ENCODE measurements around the gene JAZF1. TPM values are rescaled to one million over a fixed set of nuclear protein-coding genes. Genes with fewer than 3 reads are reported as not detected.

Gene JAZF1
- total and polyA plus RNA-seq, 2 donors, result 30.7 to 31.9 TPM

DNA sequence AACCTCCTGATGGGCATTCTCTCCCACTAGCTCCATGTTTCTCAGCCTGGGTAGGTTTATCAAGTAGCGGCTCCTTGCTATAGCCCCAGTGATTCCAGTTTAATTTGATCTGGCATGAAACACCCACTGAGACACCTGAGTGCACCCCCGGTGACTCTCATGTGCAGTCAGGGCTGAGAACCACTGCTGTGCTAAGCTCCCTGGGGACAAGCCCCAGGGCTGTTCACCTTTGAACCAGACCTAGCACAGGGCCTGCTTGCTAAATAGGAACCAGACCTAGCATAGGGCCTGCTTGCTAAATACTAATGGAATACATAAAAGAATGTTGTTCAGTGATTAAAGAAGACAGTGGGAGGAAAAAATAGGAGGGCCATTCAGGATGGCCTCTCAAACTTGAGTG, 167.6 kb downstream of the JAZF1 start:
- no peaks in the 10 kb centered on the region for H3K36me3 ChIP-seq (ENCODE audit: insufficient read depth)
- H3K27ac ChIP-seq (ENCODE audit: low read depth), result no peak overlapping the region
- WGBS, result 93% methylated on average over 2 of the region's 2 CpGs
- no peak overlapping the region for H3K4me3 ChIP-seq (ENCODE audit: low read depth, low read length)
- no peak for DNase-seq (ENCODE audit: extremely low spot score)
- no peaks in the 10 kb centered on the region for H3K4me1 ChIP-seq (ENCODE audit: insufficient read depth)

DNA sequence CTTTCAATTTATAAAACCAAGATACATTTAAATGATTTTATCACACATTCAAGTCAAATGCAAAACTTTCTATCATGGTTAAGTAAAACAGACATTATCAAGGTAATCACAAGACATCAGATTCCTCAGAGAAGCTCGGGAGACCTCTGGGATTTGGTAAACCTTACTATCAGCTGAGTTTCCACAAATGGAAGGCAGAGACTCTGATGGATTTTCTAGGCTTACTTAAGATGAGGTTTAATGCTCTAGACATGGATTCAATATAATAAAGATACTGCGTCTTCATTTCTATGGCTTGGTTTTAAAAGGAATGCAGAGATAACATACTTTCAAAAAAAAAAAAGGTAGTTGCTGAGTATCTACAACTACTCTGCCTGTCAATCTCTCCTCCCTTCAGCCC, 171.7 kb downstream of the JAZF1 start:
- H3K4me3 ChIP-seq (ENCODE audit: low read depth, low read length), result no peak overlapping the region
- H3K27ac ChIP-seq (ENCODE audit: low read depth), result no peak overlapping the region
- H3K36me3 ChIP-seq (ENCODE audit: insufficient read depth), result no peaks in the 10 kb centered on the region
- WGBS, result 47% methylated on average over 2 of the region's 2 CpGs
- no peak for DNase-seq (ENCODE audit: extremely low spot score)
- H3K4me1 ChIP-seq (ENCODE audit: insufficient read depth), result no peaks in the 10 kb centered on the region

DNA sequence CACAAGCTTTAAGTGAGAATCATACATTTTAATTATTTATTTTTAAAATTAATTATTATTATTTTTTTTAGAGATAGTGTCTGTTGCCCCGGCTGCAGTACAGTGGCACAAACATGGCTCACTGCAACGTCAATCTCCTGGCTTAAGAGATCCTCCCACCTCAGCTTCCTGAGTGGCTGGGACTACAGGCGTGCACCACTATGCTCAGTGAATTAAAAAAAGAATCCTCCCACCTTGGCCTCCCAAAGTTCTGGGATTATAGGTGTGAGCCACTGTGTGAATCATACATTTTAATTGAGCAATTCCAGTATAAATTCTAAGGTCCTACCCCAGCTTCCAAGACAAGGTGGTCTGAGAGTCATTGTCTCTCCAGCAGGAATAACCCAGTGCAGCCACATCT, 172.4 kb downstream of the JAZF1 start:
- WGBS, result 80% methylated on average over 3 of the region's 3 CpGs
- no peak for DNase-seq (ENCODE audit: extremely low spot score)

DNA sequence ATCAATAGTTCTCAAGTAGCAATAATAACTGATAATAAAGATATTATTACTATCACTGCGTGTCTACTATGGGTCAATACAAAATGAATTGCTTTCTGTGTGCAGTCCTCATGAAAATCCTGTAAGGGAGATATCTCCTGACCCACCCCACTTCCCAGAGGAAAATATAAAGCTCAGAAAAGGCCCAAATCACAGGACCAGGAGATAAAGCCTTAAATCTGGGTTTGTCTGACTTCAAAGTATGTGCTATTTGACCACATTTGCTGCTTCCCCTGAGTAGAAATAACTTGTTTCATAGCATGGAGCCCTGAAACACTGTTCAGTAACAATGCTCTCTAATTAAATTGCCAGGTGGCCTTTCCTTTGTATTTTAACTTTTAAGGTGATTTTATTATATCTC, 174.1 kb downstream of the JAZF1 start:
- no peak for DNase-seq (ENCODE audit: extremely low spot score)
- Histone ChIP-seq H3K36me3 (ENCODE audit: insufficient read depth) (no peaks in the 10 kb centered on the region), H3K4me1 (ENCODE audit: insufficient read depth) (no peaks in the 10 kb centered on the region), H3K27ac (ENCODE audit: low read depth) (no peak overlapping the region), H3K4me3 (ENCODE audit: low read depth, low read length) (no peak overlapping the region)
- 99% methylated on average over 1 of the region's 1 CpG for WGBS

More for the DNA sequence above, 172.4 kb downstream of the JAZF1 start:
- Histone ChIP-seq H3K4me1 (ENCODE audit: insufficient read depth) (no peaks in the 10 kb centered on the region), H3K27ac (ENCODE audit: low read depth) (no peak overlapping the region), H3K4me3 (ENCODE audit: low read depth, low read length) (no peak overlapping the region), H3K36me3 (ENCODE audit: insufficient read depth) (no peaks in the 10 kb centered on the region)

DNA sequence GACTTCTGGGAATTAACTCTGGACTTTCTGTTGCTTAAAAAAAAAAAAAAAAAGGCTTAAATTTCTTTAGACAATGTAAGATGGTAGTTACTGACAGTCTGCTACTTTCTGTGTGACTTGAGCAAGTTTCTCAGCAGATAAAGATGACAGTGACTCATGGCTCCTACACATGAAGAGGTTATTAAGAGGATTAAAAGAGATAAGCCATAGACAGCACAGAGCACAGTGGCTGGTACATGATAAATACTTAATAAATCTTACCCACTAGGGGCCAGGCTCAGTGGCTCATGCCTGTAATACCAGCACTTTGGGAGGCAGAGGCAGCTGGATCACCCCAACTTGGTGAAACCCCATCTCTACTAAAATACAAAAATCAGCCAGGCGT, 174.8 kb downstream of the JAZF1 start:
- no peaks in the 10 kb centered on the region for H3K36me3 ChIP-seq (ENCODE audit: insufficient read depth)
- H3K4me3 ChIP-seq (ENCODE audit: low read depth, low read length), result no peak overlapping the region
- no peak for DNase-seq (ENCODE audit: extremely low spot score)
- H3K4me1 ChIP-seq (ENCODE audit: insufficient read depth), result no peaks in the 10 kb centered on the region
- no peak overlapping the region for H3K27ac ChIP-seq (ENCODE audit: low read depth)
- WGBS, result 98% methylated on average over 1 of the region's 1 CpG

DNA sequence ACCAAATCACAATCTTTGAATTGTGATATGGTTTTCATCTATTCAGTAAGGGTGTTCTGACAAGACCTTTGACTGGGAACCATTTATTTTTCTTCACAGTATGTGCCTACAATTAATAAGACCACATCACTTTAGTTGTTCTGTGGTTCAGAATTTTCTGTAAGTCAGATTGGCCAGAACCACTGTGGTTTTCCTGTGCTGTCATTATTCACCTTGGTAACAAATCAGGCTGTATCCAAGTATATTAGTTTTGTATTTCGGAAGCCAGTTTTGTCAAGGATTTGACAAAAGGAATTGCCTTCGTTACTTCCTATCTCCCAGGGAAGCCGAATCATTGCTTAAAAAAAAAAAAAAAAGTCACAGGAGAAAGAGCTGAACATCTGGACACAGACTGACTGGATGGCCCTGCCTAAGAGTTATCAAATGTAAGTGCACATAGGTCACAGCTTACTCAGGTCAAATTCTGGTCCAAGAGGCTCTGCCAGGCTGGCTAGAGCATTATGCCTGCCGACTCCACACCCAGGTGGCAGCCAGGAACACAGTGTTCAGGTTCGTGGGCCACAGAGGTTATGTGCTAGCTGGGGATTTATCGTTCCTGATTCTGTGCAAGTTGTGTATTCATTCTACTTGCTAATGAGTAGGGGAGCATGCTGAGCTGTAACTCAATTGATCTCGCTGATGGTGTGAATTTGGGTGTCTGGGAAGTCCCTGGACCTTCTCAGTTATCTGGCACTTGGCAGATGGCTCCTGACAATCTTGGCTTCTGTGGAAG, 175.3 kb downstream of the JAZF1 start:
- no peaks in the 10 kb centered on the region for H3K4me1 ChIP-seq (ENCODE audit: insufficient read depth)
- DNase-seq (ENCODE audit: extremely low spot score), result no peak
- no peak overlapping the region for H3K27ac ChIP-seq (ENCODE audit: low read depth)
- no peaks in the 10 kb centered on the region for H3K36me3 ChIP-seq (ENCODE audit: insufficient read depth)
- 60% methylated on average over 7 of the region's 7 CpGs for WGBS
- no peak overlapping the region for H3K4me3 ChIP-seq (ENCODE audit: low read depth, low read length)

DNA sequence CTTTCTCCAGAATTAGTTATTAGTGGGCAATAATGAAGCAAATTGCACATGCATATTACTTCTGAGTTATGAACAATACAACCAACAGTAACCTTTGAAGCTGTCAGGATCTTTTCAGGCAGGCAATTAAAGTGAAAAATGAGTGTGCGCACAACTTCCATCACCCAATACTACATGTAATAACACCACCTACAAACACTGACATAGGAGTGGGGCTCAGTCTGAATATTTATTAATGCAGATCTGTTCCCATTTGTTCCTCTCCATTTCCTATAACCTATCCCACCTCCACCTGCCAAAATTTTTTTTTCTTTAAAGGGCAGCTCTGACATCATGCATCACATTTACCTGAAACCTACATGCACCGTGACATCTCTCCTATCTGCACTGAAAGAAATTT, 177.2 kb downstream of the JAZF1 start:
- 98% methylated on average over 2 of the region's 2 CpGs for WGBS
- H3K4me3 ChIP-seq (ENCODE audit: low read depth, low read length), result no peak overlapping the region
- H3K27ac ChIP-seq (ENCODE audit: low read depth), result no peak overlapping the region
- DNase-seq (ENCODE audit: extremely low spot score), result no peak
- H3K4me1 ChIP-seq (ENCODE audit: insufficient read depth), result no peaks in the 10 kb centered on the region
- no peaks in the 10 kb centered on the region for H3K36me3 ChIP-seq (ENCODE audit: insufficient read depth)

DNA sequence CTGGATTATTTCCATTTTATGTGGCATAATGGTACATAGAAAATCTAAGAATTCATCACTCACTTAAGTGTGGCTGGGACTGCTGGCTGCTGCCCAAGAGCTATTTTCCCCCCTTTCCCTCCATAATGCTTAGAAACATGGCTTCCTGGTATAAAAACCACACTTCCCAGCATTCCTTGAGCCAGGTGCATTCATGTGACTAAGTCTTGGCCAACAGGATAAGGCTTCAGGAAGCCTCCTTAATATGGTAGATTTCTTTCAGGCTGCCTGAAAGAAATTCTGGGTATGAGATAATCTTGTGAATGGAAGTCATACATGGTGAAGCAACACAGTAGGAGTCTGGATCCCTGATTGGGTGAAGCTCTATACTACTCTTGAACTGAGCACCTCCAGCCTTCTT, 178.0 kb downstream of the JAZF1 start:
- Histone ChIP-seq H3K36me3 (ENCODE audit: insufficient read depth) (no peaks in the 10 kb centered on the region), H3K4me3 (ENCODE audit: low read depth, low read length) (no peak overlapping the region), H3K27ac (ENCODE audit: low read depth) (no peak overlapping the region), H3K4me1 (ENCODE audit: insufficient read depth) (no peaks in the 10 kb centered on the region)
- no peak for DNase-seq (ENCODE audit: extremely low spot score)

DNA sequence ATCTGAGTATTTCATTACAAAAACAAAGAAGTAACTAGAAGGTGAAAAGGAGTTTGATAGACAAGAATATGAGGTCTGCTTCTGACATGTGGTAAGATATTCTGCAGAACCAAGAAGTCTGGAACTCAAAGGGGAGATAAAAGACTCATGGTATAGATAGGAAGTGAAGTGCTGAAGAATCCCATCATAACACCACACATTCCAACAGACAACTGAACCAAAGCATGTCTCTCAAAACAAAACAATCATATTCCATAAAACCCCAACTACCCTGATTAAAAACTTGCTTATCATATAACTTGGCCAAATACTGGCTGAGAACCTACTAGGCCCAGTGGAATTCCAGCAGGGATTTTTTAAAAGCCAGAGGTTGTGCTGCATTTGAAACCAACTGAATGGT, 178.7 kb downstream of the JAZF1 start:
- Histone ChIP-seq H3K4me1 (ENCODE audit: insufficient read depth) (no peaks in the 10 kb centered on the region), H3K27ac (ENCODE audit: low read depth) (no peak overlapping the region), H3K36me3 (ENCODE audit: insufficient read depth) (no peaks in the 10 kb centered on the region), H3K4me3 (ENCODE audit: low read depth, low read length) (no peak overlapping the region)
- DNase-seq (ENCODE audit: extremely low spot score), result no peak

DNA sequence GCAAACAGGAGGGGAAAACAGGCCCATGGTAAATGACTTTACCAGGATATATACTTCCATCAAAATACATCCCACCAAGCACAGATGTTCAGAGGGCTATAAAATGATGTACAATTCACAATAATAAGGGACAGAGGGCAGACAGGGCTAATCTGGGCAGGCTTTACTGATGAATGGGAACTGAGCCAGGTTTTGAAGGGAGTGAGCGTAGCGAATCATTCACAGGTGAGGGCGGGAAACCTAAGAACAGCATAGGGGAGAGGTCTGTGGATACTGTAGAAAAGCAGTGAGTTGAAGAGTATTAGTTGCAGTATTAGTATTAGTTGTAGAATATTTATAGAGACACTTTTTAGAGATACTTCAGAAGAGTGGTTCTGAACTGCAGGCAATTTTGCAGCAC, 180.8 kb downstream of the JAZF1 start:
- no peak for DNase-seq (ENCODE audit: extremely low spot score)
- Histone ChIP-seq H3K4me1 (ENCODE audit: insufficient read depth) (peaks cover 2% of the 10 kb centered on the region), H3K4me3 (ENCODE audit: low read depth, low read length) (no peak overlapping the region), H3K27ac (ENCODE audit: low read depth) (no peak overlapping the region), H3K36me3 (ENCODE audit: insufficient read depth) (no peaks in the 10 kb centered on the region)
- WGBS, result 94% methylated on average over 3 of the region's 3 CpGs

DNA sequence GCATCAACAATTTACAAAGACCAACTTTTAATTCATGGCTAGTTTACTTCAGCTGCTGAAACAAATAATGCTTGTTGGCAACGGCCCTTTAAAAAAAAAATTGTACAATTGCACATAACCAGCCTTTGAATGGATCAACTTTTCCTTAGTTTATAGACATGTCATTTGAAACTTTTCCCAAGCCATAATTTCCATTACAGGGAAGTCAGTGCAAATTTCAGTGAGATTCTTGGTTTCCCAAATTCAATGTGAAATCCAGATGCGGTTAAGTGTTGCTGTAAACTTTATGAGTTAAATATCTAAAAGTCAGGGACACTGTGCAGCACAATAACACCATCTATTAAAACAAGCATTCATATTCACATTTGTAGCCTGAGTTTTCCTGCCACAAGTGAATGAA, 182.2 kb downstream of the JAZF1 start:
- H3K27ac ChIP-seq (ENCODE audit: low read depth), result no peak overlapping the region
- DNase-seq (ENCODE audit: extremely low spot score), result no peak
- no peak overlapping the region for H3K4me3 ChIP-seq (ENCODE audit: low read depth, low read length)
- peaks cover 2% of the 10 kb centered on the region for H3K4me1 ChIP-seq (ENCODE audit: insufficient read depth)
- WGBS, result 44% methylated on average over 2 of the region's 2 CpGs
- no peaks in the 10 kb centered on the region for H3K36me3 ChIP-seq (ENCODE audit: insufficient read depth)

DNA sequence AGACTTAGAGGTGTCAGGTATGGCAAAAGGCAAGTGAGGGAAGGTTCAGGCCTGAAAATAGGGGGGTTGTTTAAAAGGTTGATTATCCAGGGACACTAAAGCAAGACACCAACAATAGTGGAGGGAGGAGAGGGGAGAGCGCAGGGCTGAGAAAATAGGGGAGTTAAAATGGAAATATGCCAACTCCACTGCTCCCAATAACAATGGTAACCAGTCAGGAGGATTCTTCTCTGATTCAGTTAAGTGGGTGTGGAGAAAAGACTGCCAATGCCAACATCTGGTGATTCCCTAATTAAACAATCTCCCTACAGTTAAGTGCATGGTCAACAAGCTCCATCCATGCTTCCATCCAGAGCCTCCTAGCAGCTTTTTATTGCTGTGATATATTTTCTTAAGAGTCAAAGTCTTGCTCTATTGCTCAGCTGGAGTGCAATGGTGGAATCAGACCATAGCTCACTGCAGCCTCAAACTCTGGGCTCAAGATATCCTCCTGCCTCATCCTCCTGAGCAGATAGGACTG, 183.3 kb downstream of the JAZF1 start:
- no peak for DNase-seq (ENCODE audit: extremely low spot score)
- WGBS, result 96% methylated on average over 1 of the region's 1 CpG
- no peak overlapping the region for H3K27ac ChIP-seq (ENCODE audit: low read depth)
- peaks cover 2% of the 10 kb centered on the region for H3K4me1 ChIP-seq (ENCODE audit: insufficient read depth)
- H3K4me3 ChIP-seq (ENCODE audit: low read depth, low read length), result no peak overlapping the region
- H3K36me3 ChIP-seq (ENCODE audit: insufficient read depth), result no peaks in the 10 kb centered on the region

DNA sequence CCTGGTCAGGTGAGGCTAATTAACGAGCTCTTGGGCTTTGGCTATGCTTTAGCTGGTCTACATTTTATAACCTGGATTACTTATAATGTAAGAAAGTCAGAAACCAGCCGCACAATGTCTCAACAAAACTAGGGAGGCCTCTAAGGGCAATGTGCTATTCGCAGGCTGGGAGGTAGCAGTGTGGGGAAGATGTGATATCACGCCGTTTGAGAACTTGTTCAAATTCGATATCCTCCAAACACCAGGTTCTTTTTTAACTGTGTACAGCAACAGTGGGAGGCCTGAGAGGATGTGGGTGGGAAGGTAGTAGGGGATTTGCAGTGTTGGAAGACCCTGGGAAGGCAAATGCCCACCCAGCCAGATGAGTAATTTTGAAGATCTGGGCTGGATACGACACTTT, 184.5 kb downstream of the JAZF1 start:
- 91% methylated on average over 7 of the region's 7 CpGs for WGBS
- H3K4me1 ChIP-seq (ENCODE audit: insufficient read depth), result peaks cover 2% of the 10 kb centered on the region
- DNase-seq (ENCODE audit: extremely low spot score), result no peak
- H3K27ac ChIP-seq (ENCODE audit: low read depth), result no peak overlapping the region
- no peaks in the 10 kb centered on the region for H3K36me3 ChIP-seq (ENCODE audit: insufficient read depth)
- no peak overlapping the region for H3K4me3 ChIP-seq (ENCODE audit: low read depth, low read length)

DNA sequence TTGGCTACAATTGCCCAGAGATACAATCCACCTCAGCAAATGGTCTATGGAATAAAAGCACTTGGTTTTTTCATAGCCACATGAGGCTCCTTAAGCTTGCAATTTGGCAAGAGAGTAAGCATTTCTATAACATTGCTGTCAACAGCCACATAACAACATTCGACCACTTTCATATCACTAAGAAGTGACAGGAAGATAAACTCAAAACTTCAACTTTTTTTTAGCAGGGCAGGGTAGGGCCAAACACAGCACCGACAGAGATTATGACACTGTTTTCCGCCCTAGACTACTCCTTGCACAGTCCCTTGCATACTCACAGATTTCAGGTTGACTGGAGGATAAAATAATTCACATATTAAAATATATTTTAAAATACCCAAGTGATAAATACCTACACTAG, 185.4 kb downstream of the JAZF1 start:
- Histone ChIP-seq H3K4me3 (ENCODE audit: low read depth, low read length) (no peak overlapping the region), H3K36me3 (ENCODE audit: insufficient read depth) (no peaks in the 10 kb centered on the region), H3K27ac (ENCODE audit: low read depth) (no peak overlapping the region), H3K4me1 (ENCODE audit: insufficient read depth) (peaks cover 2% of the 10 kb centered on the region)
- 73% methylated on average over 3 of the region's 3 CpGs for WGBS
- no peak for DNase-seq (ENCODE audit: extremely low spot score)

DNA sequence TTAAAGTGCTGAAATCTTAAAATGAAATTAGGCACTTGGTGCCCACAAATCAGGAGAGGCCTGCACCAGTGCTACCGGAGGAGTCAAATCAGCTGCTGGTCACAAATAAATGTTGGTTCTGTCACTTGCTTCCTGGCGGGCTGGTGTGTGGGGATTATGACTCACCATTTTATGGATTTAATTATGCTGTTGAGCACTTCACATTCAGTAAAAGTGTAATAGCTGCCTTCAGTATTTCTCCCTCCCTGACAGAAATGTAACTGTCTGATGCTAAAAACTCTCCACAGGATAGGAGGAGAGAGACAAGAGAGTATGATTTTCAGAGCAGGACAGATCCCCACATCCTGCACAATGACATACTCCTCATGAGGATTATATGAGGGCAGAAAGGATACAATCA, 186.0 kb downstream of the JAZF1 start:
- DNase-seq (ENCODE audit: extremely low spot score), result no peak
- peaks cover 2% of the 10 kb centered on the region for H3K4me1 ChIP-seq (ENCODE audit: insufficient read depth)
- H3K36me3 ChIP-seq (ENCODE audit: insufficient read depth), result no peaks in the 10 kb centered on the region
- 63% methylated on average over 2 of the region's 2 CpGs for WGBS
- no peak overlapping the region for H3K4me3 ChIP-seq (ENCODE audit: low read depth, low read length)
- H3K27ac ChIP-seq (ENCODE audit: low read depth), result no peak overlapping the region
